GM21717 (cell line): Measurements from ENCODE around the gene KCNC3.

Experiments used
- ATAC-seq: cut with Tn5 transposase; IDR thresholded peaks from one replicate; pipeline ENCODE4 v1.9.1; 2021; ENCODE audit warnings: mild to moderate bottlenecking, moderate library complexity; ENCODE audit not compliant: unreplicated experiment

Gene KCNC3

DNA sequence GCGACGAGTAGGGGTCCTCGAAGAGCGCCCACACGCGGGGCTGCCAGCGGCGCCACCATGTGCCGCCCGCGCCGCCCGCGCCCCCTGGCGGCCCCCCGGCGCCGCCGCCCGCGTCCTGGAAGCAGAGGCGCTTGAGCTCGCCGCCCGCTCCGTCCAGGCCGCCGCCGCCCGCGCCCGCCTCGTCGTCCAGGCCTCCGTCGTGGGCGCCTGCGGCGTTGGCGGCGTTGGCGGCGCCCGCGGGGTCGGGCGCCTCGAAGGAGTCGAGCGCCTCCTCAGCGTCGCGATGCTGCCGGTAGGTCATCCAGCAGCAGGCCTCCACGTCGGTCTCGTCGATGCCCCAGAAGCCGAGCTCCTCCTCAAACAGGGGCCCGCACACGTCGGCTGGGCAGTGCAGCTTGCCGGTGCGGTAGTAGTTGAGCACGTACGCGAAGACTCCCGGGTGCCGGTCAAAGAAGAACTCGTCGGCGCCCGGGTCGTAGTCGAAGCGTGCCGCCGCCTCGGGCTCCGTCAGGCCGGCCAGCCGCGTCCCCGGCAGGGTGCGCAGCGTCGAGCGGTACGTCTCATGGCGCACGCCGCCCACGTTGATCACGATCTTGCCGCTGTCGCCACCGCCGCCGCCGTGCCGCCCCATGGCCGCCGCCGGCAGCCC, 829 bp downstream of the KCNC3 start:
- no peak for ATAC-seq

GRCh38 chr19:50327461-50328223, 1.5 kb downstream of the KCNC3 start:
- ATAC-seq = no peak

- no peak for ATAC-seq
These were observed 2.2 kb downstream of the KCNC3 start for GRCh38 chr19:50327013-50327412.

DNA sequence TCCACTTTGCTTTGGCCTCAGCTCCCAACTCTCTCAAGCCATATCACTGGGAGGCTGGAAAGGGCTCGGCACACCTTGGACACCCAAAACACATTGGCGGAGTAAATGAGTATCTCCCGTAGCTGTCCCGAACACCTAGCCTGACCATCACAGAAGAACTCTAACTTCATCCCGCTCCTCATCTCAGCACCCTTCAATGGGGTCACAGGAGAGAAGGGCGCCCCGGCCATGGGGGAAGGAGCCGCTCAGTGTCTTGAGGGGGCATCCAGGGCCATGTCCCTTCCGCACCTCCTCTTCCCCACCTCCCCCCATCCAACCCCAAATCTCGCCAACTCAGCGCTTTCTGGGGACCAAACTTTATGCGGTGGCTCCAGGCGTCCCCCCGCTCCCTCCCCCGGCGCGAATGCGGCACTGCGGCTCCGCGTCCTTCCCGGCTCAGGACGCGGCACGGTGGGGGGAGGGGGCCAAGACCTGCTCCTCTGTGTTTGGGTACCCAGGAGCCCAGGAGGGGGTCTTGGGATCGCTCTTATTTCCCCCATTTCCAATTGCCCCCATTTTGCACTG, 3.0 kb downstream of the KCNC3 start:
- ATAC-seq = no peak

GRCh38 chr19:50325310-50326100, 3.7 kb downstream of the KCNC3 start:
- ATAC-seq = no peak

DNA sequence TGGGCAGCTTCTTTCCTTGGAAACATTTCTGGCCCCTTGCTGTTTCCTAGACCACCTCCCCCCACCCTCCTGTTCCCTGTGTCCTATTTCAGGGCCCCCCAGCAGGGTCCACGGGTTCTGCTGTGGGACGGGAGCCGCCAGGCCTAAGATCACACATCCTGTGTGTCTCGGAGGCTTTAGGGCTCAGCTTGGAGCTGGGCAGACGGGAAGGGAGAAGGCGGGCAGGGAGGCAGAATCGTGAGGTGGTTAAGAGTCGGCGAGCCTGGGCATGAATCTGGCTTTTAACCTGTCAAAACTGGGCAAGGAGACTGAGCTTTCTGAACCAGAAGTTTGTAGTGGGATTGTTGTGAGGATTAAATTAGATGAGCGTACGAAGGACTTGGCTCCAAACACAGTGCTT, 4.8 kb downstream of the KCNC3 start:
- ATAC-seq = no peak

GRCh38 chr19:50323782-50324133, 5.4 kb downstream of the KCNC3 start:
- ATAC-seq = no peak

GRCh38 chr19:50322931-50323781, 6.0 kb downstream of the KCNC3 start:
- no peak for ATAC-seq

GRCh38 chr19:50322234-50322633, 6.9 kb downstream of the KCNC3 start:
- ATAC-seq = no peak

DNA sequence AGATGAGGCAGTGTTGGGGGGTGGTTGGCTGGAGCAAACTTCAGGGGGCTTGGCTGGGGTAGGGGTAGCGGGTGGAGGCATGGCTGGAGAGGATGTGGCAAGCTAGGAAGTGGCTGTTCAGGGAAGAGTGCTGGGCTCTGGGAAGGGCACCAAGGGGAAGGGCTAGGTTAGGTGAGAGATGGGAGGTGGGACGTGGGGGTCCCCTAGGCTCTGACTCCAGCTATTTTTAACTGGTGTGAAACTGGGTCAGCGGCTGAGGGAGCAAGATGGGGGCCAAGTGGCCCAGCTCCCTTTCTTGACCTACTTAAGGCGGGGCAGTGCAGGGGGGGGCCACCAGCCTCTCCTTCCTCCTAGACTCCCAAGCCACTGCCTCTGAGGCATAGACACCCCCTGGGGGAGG, 7.3 kb downstream of the KCNC3 start:
- no peak for ATAC-seq

GRCh38 chr19:50320596-50320995, 8.6 kb downstream of the KCNC3 start:
- ATAC-seq = no peak

GRCh38 chr19:50320051-50320450, 9.1 kb downstream of the KCNC3 start:
- no peak for ATAC-seq

GRCh38 chr19:50319156-50319555, 10.0 kb downstream of the KCNC3 start:
- no peak for ATAC-seq

GRCh38 chr19:50318438-50318837, 10.7 kb downstream of the KCNC3 start:
- ATAC-seq = no peak

DNA sequence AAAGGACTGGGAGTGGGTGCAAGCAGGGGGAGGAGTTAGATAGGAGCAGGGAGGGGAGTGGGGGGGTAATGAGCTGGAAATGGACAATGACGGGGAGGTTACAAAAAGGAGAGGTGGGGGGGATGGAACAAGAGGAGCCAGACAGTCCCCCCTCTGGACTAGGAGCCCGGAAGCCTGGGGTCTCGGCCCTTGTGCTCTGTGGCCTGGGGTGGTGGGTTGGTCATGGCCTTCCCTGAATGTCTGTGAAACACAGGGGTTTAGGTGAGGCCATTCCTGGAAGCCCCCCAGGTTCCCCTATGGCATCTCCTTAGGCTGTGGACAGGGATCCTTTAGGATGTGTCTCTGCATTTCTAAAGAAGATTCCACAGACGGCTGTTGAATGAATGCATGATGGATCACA, 12.1 kb downstream of the KCNC3 start:
- ATAC-seq = no peak

DNA sequence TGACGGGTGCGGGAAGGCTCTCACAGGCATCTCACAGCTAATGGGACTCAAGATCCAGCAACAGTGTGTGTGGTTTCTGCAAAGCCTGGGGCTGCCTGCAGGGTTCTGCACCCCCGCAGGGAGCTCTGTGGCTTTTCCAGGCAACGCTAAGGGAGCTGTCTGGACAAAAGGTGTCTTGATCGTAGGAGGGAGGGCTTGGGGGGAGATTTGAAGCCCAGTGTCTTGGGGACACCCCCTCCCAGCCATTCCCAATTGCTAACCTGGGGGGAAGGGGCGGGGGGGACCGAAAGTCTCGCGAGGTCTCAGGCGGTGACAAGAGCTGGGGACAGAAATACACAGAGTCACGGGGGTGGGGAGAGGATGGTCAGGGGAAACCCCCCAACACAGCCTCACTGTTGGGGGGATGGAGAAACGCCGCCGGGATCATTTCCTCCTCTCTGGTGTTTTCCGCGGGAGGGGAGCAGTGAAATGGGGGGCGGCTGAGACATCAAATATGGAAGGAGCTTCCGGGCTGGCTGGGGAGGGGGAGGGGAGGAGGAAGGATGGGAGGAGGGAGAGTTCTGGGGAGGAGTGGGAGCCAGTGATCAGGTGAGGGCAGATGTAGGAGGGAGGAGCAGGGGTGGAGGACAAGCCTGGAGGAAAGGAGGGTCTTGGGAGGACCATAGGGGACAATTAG, 13.3 kb downstream of the KCNC3 start:
- ATAC-seq = no peak

GRCh38 chr19:50314724-50315708, 14.2 kb downstream of the KCNC3 start:
- no peak for ATAC-seq

DNA sequence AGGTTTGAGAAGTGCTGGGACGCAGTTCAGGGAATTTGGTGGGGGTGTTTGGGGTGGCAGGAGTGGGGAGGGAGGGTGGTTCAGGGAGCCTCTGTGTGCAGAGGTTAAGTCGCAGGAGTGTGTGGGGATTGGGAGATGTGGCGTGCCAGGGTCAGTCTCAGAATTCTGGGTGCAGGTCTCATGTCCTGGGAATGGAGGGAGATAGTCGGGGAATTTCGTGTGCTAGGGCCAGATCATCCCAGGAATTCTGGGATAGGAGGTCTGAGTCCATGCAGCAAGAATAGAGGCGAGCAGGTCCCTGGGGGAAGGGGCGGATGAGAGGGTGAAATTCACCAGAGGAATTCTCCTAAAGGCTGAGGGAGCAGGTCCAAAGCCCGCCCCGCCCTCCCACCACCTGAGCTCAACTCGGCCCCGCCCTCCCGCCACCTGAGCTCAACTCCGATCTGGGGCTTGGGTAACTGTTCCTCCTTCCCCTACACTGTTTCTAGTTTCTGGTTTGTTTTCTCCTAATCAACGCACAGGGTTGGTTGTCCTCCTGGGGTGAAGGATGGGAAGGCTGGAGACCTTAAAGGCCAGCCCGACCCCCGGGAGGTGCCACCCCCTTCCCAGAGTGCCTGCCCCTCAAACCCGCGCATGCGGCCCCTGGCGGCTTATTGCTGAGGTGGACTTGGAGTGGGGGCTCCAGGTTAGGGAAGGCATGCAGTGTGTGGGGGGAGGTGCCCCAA, 15.2 kb downstream of the KCNC3 start:
- no peak for ATAC-seq
